ENCODE data around the gene CMTM7. TPM values are rescaled to one million over a fixed set of nuclear protein-coding genes. Genes with fewer than 3 reads are reported as not detected.

CMTM7 gene
- total RNA-seq, 1 donor from 2014 or later = 71.4 TPM

- DNase-seq (ENCODE audit: low read depth) = no peak
- TF ChIP-seq, protein P1, sequence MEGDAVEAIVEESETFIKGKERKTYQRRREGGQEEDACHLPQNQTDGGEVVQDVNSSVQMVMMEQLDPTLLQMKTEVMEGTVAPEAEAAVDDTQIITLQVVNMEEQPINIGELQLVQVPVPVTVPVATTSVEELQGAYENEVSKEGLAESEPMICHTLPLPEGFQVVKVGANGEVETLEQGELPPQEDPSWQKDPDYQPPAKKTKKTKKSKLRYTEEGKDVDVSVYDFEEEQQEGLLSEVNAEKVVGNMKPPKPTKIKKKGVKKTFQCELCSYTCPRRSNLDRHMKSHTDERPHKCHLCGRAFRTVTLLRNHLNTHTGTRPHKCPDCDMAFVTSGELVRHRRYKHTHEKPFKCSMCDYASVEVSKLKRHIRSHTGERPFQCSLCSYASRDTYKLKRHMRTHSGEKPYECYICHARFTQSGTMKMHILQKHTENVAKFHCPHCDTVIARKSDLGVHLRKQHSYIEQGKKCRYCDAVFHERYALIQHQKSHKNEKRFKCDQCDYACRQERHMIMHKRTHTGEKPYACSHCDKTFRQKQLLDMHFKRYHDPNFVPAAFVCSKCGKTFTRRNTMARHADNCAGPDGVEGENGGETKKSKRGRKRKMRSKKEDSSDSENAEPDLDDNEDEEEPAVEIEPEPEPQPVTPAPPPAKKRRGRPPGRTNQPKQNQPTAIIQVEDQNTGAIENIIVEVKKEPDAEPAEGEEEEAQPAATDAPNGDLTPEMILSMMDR (conservative IDR thresholded peaks at IDR 0.05; ENCODE audit: low read depth, low read length) = no peak
- H3K4me3 ChIP-seq (ENCODE audit: low read depth, low read length) = no peak overlapping the region
Observed at GRCh38 chr3:32495609-32496008, 104.0 kb downstream of the CMTM7 start.

DNA sequence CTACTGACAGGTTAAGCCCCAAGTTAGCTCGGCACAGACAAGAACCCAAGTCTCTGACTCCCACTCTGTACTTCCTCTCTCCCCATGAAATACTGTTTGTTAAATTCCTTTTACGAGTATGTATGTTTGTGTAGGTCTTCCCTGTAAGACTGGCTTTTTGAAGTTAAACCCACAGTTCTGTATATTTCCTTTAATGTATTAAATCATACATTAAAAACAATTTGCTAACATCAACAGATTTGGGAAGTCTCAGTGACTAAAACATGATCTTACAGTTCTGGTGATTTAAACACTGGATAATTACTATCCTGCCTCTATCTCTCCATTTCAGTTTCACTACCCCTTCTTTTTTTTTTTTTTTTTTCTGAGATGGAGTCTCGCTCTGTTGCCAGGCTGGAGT, 106.6 kb downstream of the CMTM7 start:
- no peak overlapping the region for H3K4me3 ChIP-seq (ENCODE audit: low read depth, low read length)
- no peak for DNase-seq (ENCODE audit: low read depth)
- TF ChIP-seq, protein P1 (conservative IDR thresholded peaks at IDR 0.05; ENCODE audit: low read depth, low read length) = no peak

- DNase-seq (ENCODE audit: low read depth) = no peak
- H3K4me3 ChIP-seq (ENCODE audit: low read depth, low read length) = no peak overlapping the region
- TF ChIP-seq, protein P1 (conservative IDR thresholded peaks at IDR 0.05; ENCODE audit: low read depth, low read length) = no peak
Observed at GRCh38 chr3:32498992-32499391, 107.3 kb downstream of the CMTM7 start.

DNA sequence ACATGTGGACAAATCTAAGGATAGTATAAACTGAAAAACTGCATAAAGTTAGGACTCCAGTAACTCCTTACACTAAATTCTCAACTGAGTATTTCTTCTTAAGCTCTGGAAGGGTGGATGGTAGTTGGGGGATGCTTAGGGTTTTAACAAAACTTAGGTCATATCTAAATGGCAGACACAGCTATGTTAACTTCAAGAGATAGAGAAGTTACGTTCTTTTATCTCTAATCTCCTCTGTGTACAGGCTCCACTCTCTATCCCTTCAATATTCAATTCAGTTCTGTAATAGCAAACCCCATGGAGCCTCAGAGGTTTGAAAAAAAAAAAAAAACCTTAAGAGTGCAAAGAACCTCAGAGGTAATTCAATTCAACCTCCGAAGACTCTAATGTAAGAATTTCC, 107.9 kb downstream of the CMTM7 start:
- TF ChIP-seq, protein P1 (conservative IDR thresholded peaks at IDR 0.05; ENCODE audit: low read depth, low read length) = no peak
- DNase-seq (ENCODE audit: low read depth) = no peak

DNA sequence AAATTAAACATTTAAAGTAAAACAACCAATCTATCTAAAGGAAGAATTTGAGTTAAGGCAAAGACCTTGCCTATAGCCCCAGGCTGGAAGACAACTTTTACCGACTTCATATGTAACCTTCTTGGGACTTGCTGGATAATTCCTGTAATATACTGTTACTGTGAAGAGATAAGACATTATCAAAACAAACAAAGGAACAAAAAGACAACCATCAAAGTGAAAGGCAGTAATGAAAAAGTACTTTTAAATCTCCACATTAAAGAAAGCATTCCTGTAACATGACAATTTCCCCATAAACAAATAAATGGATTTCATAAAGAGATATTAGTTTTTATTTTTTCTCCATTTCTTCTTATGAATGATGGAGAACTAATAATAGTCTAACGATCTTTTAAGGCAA, 108.6 kb downstream of the CMTM7 start:
- DNase-seq (ENCODE audit: low read depth) = no peak
- TF ChIP-seq, protein P1 (conservative IDR thresholded peaks at IDR 0.05; ENCODE audit: low read depth, low read length) = no peak
- no peak overlapping the region for H3K4me3 ChIP-seq (ENCODE audit: low read depth, low read length)

More for the DNA sequence above, 107.9 kb downstream of the CMTM7 start:
- no peak overlapping the region for H3K4me3 ChIP-seq (ENCODE audit: low read depth, low read length)

- H3K4me3 ChIP-seq (ENCODE audit: low read depth, low read length) = peak overlapping the region; percentile 95
- no peak for DNase-seq (ENCODE audit: low read depth)
- TF ChIP-seq, protein P1 (conservative IDR thresholded peaks at IDR 0.05; ENCODE audit: low read depth, low read length) = no peak
Observed at GRCh38 chr3:32500880-32501782, 109.5 kb downstream of the CMTM7 start.

DNA sequence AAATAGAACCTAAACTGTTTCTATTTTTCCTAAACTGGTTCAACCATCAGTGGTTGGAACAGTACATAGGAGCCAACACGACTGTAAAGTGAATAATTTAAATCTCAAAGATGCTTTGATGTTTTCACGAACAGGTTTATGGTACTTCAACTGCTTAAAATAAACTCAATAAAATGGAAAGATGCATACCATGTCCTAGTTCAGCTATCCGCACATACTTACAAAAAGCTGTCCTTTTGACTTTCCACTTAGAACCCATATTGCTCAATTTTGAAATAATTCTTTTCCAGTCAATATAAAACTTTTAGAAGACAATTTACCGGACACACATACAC, 110.1 kb downstream of the CMTM7 start:
- peak overlapping the region; percentile 95 for H3K4me3 ChIP-seq (ENCODE audit: low read depth, low read length)
- no peak for DNase-seq (ENCODE audit: low read depth)
- TF ChIP-seq, protein P1 (conservative IDR thresholded peaks at IDR 0.05; ENCODE audit: low read depth, low read length) = no peak

All from epithelial cell of proximal tubule (primary cell).